RWPE2 (cell line): ENCODE data around the gene FUBP3.
"Not testable (repeated sequence)": the region's sequence is repeated elsewhere in the genome, so short reads cannot be mapped to it uniquely, and the experiment has no call there.

Experiments used
- ATAC-seq: fragments of 200-7000 bp; cut with Tn5 transposase; 3 replicates; pipeline ENCODE4 v1.9.1; 2021; ENCODE audit warnings: low read depth
- DNase-seq: peaks from one replicate; pipeline ENCODE4 v3.0.0-alpha.2; 2020; ENCODE audit warnings: low spot score
- H3K27ac ChIP-seq: fragments of 450-650 bp; 2 replicates; pipeline ENCODE4 v1.5.1; 2017; ENCODE audit warnings: mild to moderate bottlenecking; ENCODE audit not compliant: poor library complexity, severe bottlenecking
- H3K27me3 ChIP-seq: fragments of 250-450 bp; sonication (Bioruptor Pico); 2 replicates; pipeline ENCODE4 v1.5.1; 2021; ENCODE audit warnings: mild to moderate bottlenecking, moderate library complexity; ENCODE audit not compliant: insufficient read depth, poor library complexity, severe bottlenecking
- H3K36me3 ChIP-seq: fragments of 250-450 bp; sonication (Bioruptor Pico); 2 replicates; pipeline ENCODE4 v1.5.1; 2020; ENCODE audit warnings: low read depth, mild to moderate bottlenecking, moderate library complexity
- H3K4me1 ChIP-seq: fragments of 250-450 bp; sonication (Bioruptor Pico); 2 replicates; pipeline ENCODE4 v1.5.1; 2021; ENCODE audit warnings: mild to moderate bottlenecking, moderate library complexity; ENCODE audit not compliant: insufficient read depth, poor library complexity, severe bottlenecking
- H3K4me3 ChIP-seq: fragments of 250-450 bp; sonication (Bioruptor Pico); 2 replicates; pipeline ENCODE4 v1.5.1; 2021; ENCODE audit warnings: mild to moderate bottlenecking, moderate library complexity; ENCODE audit not compliant: severe bottlenecking
- H3K9me3 ChIP-seq: fragments of 250-450 bp; sonication (Bioruptor Pico); 2 replicates; pipeline ENCODE4 v1.5.1; 2021; ENCODE audit warnings: mild to moderate bottlenecking, moderate library complexity; ENCODE audit not compliant: severe bottlenecking
- TF ChIP-seq, protein P1 (sequence below): fragments of 450-650 bp; IDR thresholded peaks from one replicate; pipeline ENCODE4 v1.5.1; 2017; ENCODE audit warnings: mild to moderate bottlenecking, moderate library complexity; ENCODE audit not compliant: poor library complexity, severe bottlenecking

Gene FUBP3

DNA sequence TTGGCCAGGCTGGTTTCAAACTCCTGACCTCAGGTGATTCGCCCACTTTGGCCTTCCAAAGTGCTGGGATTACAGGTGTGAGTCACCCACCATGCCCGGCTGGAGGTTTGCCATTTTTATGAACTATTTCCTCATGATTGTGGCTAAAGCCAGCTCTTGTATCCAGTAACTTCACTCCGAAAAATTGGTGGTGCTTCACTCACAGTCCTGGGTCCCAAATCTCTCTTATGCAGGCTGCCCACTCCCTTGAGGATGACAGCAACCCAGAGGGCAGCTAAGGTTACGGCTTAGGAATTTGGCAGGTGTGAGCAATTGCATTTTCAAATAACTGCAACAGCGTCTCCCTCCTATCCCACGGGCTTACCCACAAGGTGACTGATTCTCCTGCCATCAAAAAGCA, 23.4 kb upstream of the FUBP3 start:
- TF ChIP-seq, protein P1, sequence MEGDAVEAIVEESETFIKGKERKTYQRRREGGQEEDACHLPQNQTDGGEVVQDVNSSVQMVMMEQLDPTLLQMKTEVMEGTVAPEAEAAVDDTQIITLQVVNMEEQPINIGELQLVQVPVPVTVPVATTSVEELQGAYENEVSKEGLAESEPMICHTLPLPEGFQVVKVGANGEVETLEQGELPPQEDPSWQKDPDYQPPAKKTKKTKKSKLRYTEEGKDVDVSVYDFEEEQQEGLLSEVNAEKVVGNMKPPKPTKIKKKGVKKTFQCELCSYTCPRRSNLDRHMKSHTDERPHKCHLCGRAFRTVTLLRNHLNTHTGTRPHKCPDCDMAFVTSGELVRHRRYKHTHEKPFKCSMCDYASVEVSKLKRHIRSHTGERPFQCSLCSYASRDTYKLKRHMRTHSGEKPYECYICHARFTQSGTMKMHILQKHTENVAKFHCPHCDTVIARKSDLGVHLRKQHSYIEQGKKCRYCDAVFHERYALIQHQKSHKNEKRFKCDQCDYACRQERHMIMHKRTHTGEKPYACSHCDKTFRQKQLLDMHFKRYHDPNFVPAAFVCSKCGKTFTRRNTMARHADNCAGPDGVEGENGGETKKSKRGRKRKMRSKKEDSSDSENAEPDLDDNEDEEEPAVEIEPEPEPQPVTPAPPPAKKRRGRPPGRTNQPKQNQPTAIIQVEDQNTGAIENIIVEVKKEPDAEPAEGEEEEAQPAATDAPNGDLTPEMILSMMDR = no peak
- Histone ChIP-seq H3K4me3 (no peak overlapping the region), H3K9me3 (no peaks in the 10 kb centered on the region), H3K27ac (peak overlapping the region; percentile 16), H3K36me3 (no peaks in the 10 kb centered on the region), H3K27me3 (no peaks in the 10 kb centered on the region), H3K4me1 (peaks cover 9% of the 10 kb centered on the region)
- ATAC-seq (peak; percentile 85), DNase-seq (no peak)

DNA sequence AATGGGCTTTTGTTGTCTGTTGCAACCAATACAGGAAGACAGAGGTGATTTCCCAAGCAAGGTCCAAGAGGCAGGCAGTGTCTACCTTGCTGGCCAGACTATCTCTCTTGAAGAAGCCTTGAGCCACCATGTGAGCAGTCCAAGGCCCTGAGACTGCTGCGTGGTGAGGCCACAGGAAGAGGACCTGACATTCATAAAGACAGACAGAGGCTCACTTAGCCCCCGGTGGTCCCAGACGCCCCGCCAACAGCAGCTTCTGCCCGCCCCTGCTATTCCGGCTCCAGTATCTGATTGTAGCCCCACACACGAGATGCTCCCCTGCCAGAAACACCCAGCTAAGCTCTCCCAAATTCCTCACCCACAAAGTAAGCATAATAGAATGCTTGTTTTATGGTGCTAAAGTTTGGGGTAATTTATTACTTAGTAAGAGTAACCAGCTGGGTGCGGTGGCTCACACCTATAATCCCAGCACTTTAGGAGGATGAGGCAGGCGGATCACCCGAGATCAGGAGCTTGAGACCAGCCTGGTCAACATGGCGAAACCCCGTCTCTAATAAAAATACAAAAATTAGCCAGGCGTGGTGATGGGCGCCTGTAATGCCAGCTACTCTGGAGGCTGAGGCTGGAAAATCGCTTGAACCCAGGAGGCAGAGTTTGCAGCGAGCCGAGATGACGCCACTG, 22.8 kb upstream of the FUBP3 start:
- H3K36me3 ChIP-seq = no peaks in the 10 kb centered on the region
- H3K4me3 ChIP-seq = no peak overlapping the region
- ATAC-seq (no peak), DNase-seq (no peak)
- peak overlapping the region; percentile 16 for H3K27ac ChIP-seq
- H3K27me3 ChIP-seq = no peaks in the 10 kb centered on the region
- H3K4me1 ChIP-seq = peaks cover 10% of the 10 kb centered on the region
- H3K9me3 ChIP-seq = no peaks in the 10 kb centered on the region
- TF ChIP-seq, protein P1 = no peak

DNA sequence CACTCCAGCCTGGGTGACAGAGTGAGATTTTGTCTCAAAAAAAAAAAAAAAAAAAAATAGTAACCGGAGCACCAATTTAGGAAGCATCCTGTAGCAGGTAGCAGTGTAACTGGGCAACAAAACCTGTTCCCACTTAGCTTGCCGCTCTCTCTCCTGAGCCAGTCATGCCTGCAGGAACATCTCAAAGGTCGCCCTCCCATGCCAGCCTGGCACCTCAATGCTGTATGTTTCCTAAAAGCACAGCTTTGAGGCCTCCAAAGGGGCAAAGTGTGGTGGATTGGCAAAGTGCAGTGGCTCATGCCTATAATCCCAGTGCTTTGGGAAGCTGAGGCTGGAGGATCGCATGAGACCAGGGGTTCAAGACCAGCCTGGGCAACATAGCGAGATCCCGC, 22.3 kb upstream of the FUBP3 start:
- Histone ChIP-seq H3K9me3 (no peaks in the 10 kb centered on the region), H3K4me1 (peaks cover 14% of the 10 kb centered on the region), H3K27ac (no peak overlapping the region), H3K4me3 (no peak overlapping the region), H3K27me3 (no peaks in the 10 kb centered on the region), H3K36me3 (no peaks in the 10 kb centered on the region)
- ATAC-seq (no peak), DNase-seq (no peak)
- TF ChIP-seq, protein P1 = no peak

DNA sequence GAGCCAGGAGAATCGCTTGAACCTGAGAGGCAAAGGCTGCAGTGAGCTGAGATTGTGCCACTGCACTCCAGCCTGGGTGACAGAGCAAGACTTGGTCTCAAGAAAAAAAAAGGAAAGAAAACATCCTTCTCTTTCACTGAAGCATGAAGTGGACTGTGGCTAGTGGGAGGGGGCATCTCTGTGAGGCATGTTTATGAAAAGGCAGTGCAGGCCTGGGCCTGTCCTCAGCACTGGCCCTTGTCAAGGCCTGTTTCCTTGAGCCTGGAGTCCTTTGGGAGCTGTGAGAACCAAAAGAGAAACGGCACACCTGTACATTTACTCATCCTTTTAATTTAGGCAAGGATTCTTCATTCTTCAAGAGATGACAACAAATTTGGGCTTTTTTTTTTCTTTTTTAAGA, 18.3 kb upstream of the FUBP3 start:
- no peak for DNase-seq
- no peaks in the 10 kb centered on the region for H3K27me3 ChIP-seq
- peaks cover 11% of the 10 kb centered on the region for H3K4me1 ChIP-seq
- H3K4me3 ChIP-seq = no peak overlapping the region
- peak; percentile 91 for ATAC-seq
- no peaks in the 10 kb centered on the region for H3K36me3 ChIP-seq
- TF ChIP-seq, protein P1 = no peak
- H3K9me3 ChIP-seq = no peaks in the 10 kb centered on the region
- peak overlapping the region; percentile 5 for H3K27ac ChIP-seq

DNA sequence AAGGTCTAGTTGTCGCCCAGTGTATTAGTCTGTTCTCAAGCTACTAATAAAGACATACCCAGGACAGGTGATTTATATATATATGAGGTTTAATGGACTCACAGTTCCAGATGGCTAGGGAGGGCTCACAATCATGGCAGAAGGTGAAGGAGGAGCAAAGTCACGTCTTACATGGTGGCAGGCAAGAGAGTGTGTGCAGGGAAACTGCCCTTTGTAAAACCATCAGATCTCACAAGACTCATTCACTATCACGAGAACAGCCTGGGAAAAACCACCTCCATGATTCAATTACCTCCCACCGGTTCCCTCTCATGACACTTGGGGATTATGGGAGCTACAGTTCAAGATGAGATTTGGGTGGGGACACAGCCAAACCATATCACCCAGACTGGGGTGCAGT, 16.9 kb upstream of the FUBP3 start:
- H3K4me1 ChIP-seq, DNase-seq, H3K4me3 ChIP-seq, ATAC-seq, H3K36me3 ChIP-seq, H3K27me3 ChIP-seq, H3K9me3 ChIP-seq, H3K27ac ChIP-seq: not testable (repeated sequence)
